Stimulated activated CD8-positive, alpha-beta memory T cell treated with anti-CD3 and anti-CD28 coated beads, Interleukin-12 subunit alpha, Interleukin-12 subunit beta, amount 100 ng/mL, for 24 hours (primary cell): ENCODE measurements around the gene ASMT.
A peak's percentile ranks its signal among the peaks of the same experiment; 100 is the strongest.
"Not testable (repeated sequence)": the region's sequence is repeated elsewhere in the genome, so short reads cannot be mapped to it uniquely, and the experiment has no call there.

Experiments
- DNase-seq: peaks from one replicate; pipeline ENCODE4 v3.0.0-alpha.2; 2020; ENCODE audit errors: extremely low read depth

The ASMT gene

GRCh38 chrX:1649621-1650020, 34.8 kb downstream of the ASMT start:
- no peak for DNase-seq

GRCh38 chrX:1652011-1652811, 37.4 kb downstream of the ASMT start:
- DNase-seq = not testable (repeated sequence)

GRCh38 chrX:1656379-1656778, 41.5 kb downstream of the ASMT start:
- DNase-seq = no peak

- DNase-seq = no peak
Observed at GRCh38 chrX:1657367-1658070, 42.7 kb downstream of the ASMT start.

GRCh38 chrX:1658071-1658491, 43.2 kb downstream of the ASMT start:
- DNase-seq = no peak

- DNase-seq = no peak
Observed at GRCh38 chrX:1659664-1660461, 45.0 kb downstream of the ASMT start.

GRCh38 chrX:1661048-1661921, 46.4 kb downstream of the ASMT start:
- DNase-seq = peak; percentile 80

GRCh38 chrX:1661922-1662221, 47.0 kb downstream of the ASMT start:
- DNase-seq = no peak

GRCh38 chrX:1667566-1667965, 52.7 kb downstream of the ASMT start:
- no peak for DNase-seq

GRCh38 chrX:1673337-1673736, 58.5 kb downstream of the ASMT start:
- DNase-seq = no peak

- no peak for DNase-seq
Observed at GRCh38 chrX:1676866-1677265, 62.0 kb downstream of the ASMT start.

GRCh38 chrX:1679238-1679637, 64.4 kb downstream of the ASMT start:
- no peak for DNase-seq

- DNase-seq = no peak
Observed at GRCh38 chrX:1681439-1681838, 66.6 kb downstream of the ASMT start.

GRCh38 chrX:1681856-1682255, 67.0 kb downstream of the ASMT start:
- DNase-seq = not testable (repeated sequence)

GRCh38 chrX:1682501-1682900, 67.6 kb downstream of the ASMT start:
- DNase-seq = not testable (repeated sequence)

GRCh38 chrX:1684883-1685282, 70.0 kb downstream of the ASMT start:
- not testable (repeated sequence) for DNase-seq

GRCh38 chrX:1685444-1685880, 70.6 kb downstream of the ASMT start:
- DNase-seq = not testable (repeated sequence)

GRCh38 chrX:1686642-1687041, 71.8 kb downstream of the ASMT start:
- DNase-seq = no peak
